Endothelial cell of umbilical vein (primary cell): ENCODE data around the gene FBXL12.

ENCODE experiments used
- CTCF ChIP-seq, 2 donors: IDR thresholded peaks; 1 replicate in 1 of 2; 2 replicates in 1 of 2; pipeline ENCODE4 v1.5.1; 2011; ENCODE audit warnings: low read length in 2 of 2, mild to moderate bottlenecking in 2 of 2, moderate library complexity in 2 of 2, control low read depth in 1 of 2, inconsistent platforms in 1 of 2, low read depth in 1 of 2; ENCODE audit not compliant: insufficient read depth in 1 of 2; ENCODE audit errors: extremely low read depth in 1 of 2
- EZH2 ChIP-seq: IDR thresholded peaks from 2 replicates; pipeline ENCODE4 v1.6.1; 2012; ENCODE audit warnings: borderline replicate concordance, low read depth, mild to moderate bottlenecking, moderate library complexity, low read length, inconsistent platforms; ENCODE audit not compliant: severe bottlenecking
- GATA2 ChIP-seq: IDR thresholded peaks from 2 replicates; pipeline ENCODE4 v1.7.0; 2011; ENCODE audit warnings: low read depth, mild to moderate bottlenecking, moderate library complexity, mixed read lengths, low read length; ENCODE audit not compliant: insufficient read length, insufficient read depth
- JUN ChIP-seq: IDR thresholded peaks from 2 replicates; pipeline ENCODE4 v1.6.1; 2011; ENCODE audit warnings: borderline replicate concordance, low read depth; ENCODE audit not compliant: insufficient read length, insufficient read depth
- MYC ChIP-seq: IDR thresholded peaks from one replicate; pipeline ENCODE4 v1.6.1; 2011; ENCODE audit warnings: mild to moderate bottlenecking, low read depth, low read length
- POLR2A ChIP-seq: IDR thresholded peaks from 2 replicates; pipeline ENCODE4 v1.6.1; 2012; ENCODE audit warnings: low read depth, mild to moderate bottlenecking, control low read depth, low read length
- POLR2AphosphoS5 ChIP-seq: IDR thresholded peaks from 2 replicates; pipeline ENCODE4 v1.6.1; 2012; ENCODE audit warnings: low read depth, mild to moderate bottlenecking, control low read depth, low read length, moderate library complexity; ENCODE audit not compliant: insufficient read depth

DNA sequence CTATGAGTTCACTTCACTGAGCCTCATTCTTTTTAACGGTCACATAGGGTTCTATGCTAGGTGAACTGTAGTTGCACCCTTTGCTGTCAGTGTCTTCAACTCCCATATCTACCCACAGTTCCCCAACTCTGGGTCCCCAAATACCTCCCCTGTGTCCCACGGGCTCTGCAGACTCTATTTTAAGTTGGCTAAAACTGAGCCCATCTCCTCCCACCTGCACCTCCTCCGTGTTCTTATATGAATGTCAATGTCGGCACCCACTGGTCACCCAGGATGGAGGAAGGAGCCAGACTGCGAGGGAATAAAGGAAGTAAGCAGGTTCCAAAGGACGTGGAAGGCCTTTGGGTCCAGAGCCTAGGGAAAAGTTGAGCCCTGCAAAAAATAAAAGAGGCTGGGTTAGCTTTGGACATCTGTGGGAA, 15.4 kb upstream of the FBXL12 start:
- TF ChIP-seq MYC (no peak), CTCF (IDR thresholded peaks at IDR 0.05; ENCODE audit: extremely low read depth in 1 of 2, insufficient read depth in 1 of 2, low read depth in 1 of 2, low read length in 2 of 2) (no peak), POLR2A (no peak), EZH2 (no peak), GATA2 (no peak), JUN (no peak), POLR2AphosphoS5 (no peak)
